Heart left ventricle (tissue), 13 donors: Measurements from ENCODE around the gene TMEM106C.

Experiments used
- CTCF ChIP-seq, 12 donors: fragments of 200-600 bp; sonication (generic) in 4 of 12; IDR thresholded peaks; one replicate each; pipeline versions ENCODE4 v1.5.0 to v1.8.0; 2018 to 2022; ENCODE audit warnings: antibody characterized with exemption in 12 of 12, mild to moderate bottlenecking in 5 of 12
- POLR2A ChIP-seq, 2 donors: fragments of 450-650 bp; IDR thresholded peaks; one replicate each; pipeline ENCODE4 v1.6.1; 2017; ENCODE audit warnings: antibody characterized with exemption in 2 of 2, mild to moderate bottlenecking in 2 of 2, moderate library complexity in 2 of 2
- donor health status: ischemic (EF 13 %, LVEDD 7.1; RV severe dilation, severe dysfunction).
- donor health status: DM: no; HTN: yes; CAD: no.
- donor health status: DM: no; HTN: no; CAD: no.
- donor health status: ischemic (EF 25% LVEDD 6.9; RV normal size, moderate dysfunction).
- donor health status: ischemic (EF 25% LVEDD 5.7; RV mildly dilated, moderate dysfunction).
- donor health status: ischemic (EF 35%, LVEDD 5.7; RV mildly dilated, moderate dysfunction).
- donor health status: nonischemic (EF 11% LVEDD 7.7; RV severe dilation, severe dysfunction).
- donor health status: DM: yes; HTN: yes; CAD: no.
- donor health status: PGD.
- donor health status: ischemic (EF 29% LVEDD 5.4; RV normal size, mild dysfunction).
- donor health status: nonischemic (EF 23%, LVEDD 6.1; RV moderate dilation, normal function).

DNA sequence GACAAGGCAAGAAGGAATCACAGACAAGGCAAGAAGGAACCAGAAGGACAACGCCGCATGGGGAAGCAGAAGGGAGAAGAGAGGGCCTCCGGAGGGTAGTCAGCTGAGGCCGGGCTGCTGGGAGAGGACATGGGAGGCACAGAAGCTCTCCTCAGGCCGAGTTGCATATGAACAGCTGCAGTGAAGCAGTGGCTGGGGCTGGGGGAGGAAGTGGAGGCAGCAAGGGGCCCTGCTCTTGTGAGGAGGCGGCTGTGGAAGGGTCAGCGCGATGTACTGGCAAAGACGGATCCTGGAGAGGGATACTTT lies 22.0 kb upstream of the TMEM106C start:
- TF ChIP-seq CTCF (IDR thresholded peaks at IDR 0.05) (no peak), POLR2A (IDR thresholded peaks at IDR 0.05) (no peak)
